ENCODE results near the gene TM4SF20.

The TM4SF20 gene, protein sequence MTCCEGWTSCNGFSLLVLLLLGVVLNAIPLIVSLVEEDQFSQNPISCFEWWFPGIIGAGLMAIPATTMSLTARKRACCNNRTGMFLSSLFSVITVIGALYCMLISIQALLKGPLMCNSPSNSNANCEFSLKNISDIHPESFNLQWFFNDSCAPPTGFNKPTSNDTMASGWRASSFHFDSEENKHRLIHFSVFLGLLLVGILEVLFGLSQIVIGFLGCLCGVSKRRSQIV

DNA sequence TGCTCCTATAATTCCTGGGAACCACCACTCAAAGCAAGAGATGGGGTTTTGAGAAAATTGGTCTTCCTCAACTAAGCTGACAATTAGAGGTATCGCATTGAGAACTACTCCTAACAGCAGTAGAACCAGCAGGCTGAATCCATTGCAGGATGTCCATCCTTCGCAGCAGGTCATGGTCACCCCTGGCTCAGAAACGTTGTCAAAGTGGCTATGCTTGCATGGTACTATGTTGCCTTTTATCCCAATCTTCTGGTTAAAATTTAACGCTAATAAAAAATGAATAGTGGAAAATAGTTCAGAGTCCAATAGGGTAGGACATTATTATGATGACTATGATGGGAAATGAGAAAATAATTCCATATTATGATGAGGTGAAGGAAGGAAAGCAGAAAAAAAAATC lies at the start of gene TM4SF20:
TM4SF20 (minus strand) TSS at position 212 of the 400 bp plus-strand sequence; CDS start at position 174, 38 bp downstream.
- no peak for DNase-seq

DNA sequence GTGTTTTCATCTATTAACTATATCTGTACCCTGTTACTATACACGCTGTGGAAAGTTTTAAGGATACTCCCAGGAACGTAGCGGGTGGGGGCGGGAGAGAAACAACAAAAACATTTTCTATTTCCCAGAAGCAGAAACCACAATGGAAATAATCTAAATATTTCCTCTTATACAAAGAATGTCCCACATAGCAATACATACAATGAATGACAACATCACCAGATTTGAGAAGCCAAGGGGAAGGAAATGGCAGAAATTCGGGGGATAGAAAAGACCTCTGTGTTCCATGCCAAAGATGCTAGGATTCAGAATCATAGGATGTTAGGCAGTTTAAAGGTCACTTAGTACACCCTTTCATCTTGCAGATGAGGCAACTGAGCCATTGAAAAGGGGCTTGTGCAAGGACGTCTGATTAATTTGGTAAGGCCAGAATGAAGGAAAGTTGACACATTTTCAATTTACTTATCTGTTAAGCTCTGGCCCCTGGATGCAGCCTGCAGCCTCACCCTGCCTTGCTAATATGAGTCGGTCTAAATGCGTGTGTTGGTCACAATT lies 49.7 kb upstream of the TM4SF20 start:
- DNase-seq, result peak in 1 of 3 donors; percentile 9

DNA sequence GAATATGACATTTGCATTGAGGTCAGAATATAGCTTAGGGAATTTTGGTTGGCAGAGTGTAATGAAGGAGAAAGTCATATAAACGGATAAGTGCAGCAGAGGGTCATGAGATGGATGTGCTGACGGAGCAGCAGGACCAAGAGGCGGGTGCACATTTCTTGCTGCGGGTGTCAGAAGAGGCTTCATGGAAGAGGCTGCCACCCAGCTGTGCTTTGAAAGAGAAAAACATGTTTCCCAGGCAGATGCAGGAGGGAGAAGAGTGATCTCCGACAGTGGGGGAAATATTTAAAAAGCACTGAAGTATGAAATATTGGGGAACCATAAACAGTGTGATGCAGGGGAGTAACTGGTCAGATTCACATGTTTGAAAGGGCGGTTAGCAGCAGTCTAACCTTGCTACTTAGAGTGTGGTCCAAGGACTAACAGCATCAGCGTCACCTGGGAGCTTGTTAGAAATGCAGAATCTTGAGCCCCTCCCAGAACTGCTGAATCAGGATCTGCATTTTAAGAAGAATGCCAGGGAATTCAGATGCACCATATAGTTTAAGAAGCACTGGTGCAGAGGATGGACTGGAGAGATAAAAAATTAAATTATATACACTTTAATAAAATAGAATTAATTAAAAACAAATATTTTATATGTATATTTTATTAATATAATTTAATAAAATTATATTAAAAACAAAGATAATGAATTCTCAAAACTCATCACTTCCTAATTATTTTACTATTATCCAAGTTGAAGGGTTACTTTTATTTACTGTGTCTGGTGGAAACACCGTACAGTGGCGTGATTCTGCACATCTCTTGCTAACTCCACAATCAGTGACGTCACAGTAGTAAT lies 44.8 kb upstream of the TM4SF20 start:
- DNase-seq, result no peak

DNA sequence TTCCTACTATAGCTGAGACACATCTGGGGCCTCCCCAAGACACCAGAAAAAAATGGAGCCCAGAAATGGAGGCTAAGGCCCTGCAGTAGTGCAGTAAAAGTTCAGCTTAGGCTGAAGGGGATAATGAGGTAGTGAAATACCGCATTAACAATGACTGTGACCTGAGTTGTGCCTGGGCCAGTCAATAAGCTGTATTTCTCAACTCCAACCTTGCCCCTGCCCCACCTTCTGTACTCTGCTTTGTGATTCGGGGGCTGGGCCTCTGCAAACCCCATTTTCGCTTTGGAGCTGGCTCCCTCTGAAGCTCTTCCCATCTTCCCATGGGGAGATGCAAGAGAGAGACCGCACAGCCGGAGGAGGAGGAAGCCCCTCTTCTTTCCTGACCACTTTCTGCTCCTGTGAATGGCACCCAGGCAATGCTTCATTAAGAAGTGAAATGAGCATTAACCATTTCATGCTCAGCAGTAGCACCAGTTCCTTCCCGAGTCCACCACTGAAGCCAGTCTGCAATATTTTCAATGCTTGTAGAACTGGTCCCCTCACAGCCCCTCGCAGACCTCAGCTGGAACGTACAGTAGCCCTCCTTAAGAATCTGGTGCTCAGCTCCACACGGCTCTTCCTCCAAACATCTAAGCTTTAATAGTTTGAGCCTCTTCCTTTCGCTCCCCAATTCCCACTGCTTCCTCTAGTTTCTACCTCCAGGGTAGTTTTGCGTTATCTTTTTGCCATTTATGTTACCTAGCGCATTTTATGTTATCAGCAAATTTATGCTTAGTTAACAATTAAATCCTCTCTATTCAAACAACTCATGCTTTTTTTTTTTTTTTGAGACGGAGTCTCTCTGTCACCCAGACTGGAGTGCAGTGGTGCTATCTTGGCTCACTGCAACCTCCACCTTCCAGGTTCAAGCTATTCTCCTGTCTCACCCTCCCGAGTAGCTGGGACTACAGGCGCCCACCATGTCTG lies 41.3 kb upstream of the TM4SF20 start:
- DNase-seq, result no peak

DNA sequence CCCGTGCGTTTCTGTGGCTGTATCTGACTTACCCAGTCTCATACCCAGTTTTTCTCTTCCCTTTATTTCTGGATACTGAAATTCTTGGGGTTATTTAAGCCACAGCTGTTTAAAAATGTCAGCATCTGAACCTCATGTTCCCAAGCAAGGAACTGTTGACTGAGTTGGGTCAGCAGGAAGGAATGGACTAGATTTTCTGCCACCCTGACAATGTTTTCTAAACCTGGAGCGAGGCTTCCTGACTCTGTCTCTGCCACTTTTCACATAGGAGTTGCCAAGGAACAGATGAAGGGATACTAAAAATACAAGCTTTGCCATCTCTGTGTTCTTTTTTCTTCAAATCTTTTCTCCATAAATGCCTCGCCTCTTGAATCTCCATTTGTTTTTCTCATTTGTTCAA lies 37.6 kb upstream of the TM4SF20 start:
- DNase-seq, result no peak

DNA sequence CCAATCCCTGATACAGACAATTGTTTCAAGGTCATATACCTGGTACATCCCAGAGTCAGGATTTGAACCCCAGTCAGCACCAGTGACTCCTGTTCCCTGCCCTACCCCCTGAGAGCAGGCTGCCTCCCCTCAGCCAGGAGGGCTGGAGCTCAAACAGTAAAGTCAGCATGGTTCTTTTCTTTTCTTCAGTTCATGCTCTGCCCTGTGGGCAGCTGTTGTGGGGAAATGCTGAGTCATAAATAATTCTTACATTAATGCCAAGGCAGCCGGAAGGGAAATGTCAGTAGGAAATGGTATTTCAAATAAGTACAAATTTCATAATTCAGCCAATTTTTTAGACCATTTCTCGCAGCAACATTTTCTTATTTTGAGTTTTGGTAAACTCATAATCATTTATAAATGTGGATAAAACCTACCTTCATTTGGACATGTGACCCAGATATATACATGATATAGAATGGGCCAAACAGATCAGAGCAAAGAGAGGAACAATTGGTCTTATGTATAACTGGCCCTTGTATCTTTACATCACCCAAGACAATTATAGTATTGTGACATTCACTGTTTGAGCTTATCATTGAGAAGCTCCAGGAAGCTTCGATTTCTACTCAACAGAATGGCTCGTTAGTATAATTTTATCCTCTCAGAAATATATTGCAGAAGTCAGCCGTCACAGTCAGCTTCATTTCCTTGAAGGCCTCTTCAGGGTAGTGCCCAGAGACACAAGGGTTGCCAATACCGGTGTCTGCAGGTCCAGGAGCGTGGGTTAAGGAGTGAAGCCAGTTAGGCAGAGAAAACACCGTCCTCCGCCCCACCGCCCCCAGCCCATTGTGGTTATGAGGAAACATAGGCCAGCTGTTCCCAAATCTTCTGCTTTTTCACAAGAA lies 36.7 kb upstream of the TM4SF20 start:
- DNase-seq, result peak; percentile 86 to 90 (median 90)

DNA sequence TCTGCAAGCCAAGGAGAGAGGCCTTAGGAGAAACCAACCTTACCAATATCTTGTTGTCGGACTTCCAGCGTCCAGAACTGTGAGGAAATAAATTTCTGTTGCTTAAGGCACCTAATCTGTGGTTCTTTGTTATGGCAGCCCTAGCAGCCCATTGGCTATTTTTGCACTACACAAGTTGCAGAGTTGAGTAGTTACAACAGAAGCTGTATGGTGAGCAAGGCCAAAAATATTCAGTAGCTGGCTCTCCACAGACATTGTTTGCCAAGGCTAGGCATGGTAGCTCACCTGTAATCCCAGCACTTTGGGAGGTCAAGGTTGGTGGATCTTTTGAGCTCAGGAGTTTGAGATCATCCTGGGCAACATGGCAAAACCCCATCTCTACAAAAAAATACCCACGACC lies 35.7 kb upstream of the TM4SF20 start:
- DNase-seq, result no peak

DNA sequence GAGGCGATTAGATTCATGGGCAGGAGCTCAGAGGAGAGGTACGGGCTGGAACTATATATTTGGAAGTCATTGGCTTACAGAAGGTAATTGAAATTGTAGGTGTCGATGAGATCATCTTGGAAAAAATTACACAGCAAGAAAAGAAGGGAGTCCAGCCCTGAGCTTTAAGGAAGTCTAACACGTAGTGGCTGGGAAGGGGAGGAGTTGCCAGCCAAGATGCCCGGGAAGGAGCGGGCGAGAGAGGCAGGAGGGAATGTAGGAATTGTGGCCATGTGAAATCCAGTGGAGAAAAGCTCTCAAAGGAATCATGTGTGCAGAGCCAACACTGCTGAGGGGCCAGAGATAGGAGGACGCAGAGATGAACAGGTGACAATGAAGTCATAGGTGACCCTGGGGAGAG lies 34.3 kb upstream of the TM4SF20 start:
- DNase-seq, result peak in 1 of 3 donors; percentile 22

DNA sequence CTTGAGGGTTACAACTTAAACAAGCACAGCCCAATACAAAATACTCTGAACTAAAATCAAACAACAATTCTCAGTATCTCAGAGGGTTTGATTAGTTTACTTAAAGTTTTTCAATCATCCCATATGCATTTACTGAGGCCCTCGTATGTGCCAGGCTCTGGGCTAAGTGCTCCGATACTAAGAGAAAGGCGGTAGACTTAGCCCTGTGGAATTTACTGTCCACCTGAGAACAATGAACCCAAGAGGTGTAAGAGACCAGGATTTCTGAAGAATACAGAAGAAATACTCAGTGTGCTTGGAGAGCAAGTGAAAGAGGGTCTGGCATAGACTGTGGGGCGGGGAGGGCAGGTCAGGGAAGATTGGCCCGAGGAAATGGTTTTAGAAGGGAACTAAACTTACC lies 33.8 kb upstream of the TM4SF20 start:
- DNase-seq, result no peak

DNA sequence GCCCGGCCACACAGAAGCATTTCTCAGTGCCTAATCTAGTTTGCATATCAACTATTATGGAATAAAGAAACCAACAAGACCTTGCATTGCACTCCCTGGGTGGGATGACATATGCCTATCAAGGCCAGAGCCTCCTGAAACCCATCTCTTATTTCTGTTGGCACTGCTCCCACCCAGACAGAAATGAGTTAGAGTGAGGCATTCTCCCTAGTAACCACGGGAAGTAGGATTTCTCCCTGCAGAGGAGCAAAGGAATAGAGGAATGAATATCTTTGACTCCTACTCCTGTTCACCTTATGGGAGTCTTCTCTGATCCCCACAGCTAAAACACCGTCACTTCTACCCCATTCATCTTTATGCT lies 32.9 kb upstream of the TM4SF20 start:
- no peak for DNase-seq

DNA sequence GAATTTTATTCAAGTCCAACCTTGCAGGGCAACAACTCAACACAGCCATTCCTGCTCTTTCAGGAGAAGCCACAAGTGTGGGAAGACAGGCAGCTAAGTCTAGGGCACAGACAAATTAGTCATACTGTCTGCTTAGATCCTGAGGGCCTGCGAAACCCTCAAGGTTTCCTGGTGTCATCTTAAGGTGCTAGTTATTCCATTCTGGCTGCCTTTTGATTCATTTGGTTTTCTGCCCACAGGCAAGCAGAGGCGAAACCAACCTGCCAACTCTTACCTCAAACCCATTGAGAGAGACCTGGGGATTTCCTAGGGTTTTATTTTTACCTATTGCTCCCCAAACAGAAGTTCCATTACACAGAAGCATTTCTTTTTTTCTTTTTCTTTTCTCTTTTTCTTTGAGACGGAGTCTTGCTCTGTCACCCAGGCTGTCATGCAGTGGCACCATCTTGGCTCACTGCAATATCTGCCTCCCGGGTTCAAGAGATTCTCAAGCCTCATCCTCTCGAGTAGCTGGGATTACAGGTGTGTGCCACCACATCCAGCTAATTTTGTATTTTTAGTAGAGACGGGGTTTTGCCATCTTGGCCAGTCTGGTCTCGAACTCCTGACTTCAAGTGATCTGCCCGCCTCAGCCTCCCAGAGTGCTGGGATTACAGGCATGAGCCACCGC lies 32.3 kb upstream of the TM4SF20 start:
- DNase-seq, result peak; percentile 51 to 60 (median 59)

DNA sequence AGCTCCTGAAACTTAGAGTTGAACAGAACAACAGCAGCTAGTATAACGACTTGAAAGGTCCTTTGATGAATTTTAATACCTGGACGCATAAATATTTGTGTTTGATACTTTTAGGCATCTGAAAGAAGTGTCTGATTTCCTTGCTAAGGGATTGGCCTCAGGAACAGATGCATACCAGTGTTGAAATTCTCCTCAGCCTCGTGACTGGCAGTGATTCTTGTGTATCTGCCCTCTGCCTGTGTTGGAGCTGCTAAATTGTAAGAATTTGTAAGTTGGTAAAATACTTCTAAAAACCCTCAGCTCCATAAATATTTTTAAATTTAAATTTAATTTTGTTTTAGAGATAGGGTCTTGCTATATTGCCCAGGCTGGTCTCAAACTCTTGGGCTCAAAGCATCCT lies 31.1 kb upstream of the TM4SF20 start:
- no peak for DNase-seq

DNA sequence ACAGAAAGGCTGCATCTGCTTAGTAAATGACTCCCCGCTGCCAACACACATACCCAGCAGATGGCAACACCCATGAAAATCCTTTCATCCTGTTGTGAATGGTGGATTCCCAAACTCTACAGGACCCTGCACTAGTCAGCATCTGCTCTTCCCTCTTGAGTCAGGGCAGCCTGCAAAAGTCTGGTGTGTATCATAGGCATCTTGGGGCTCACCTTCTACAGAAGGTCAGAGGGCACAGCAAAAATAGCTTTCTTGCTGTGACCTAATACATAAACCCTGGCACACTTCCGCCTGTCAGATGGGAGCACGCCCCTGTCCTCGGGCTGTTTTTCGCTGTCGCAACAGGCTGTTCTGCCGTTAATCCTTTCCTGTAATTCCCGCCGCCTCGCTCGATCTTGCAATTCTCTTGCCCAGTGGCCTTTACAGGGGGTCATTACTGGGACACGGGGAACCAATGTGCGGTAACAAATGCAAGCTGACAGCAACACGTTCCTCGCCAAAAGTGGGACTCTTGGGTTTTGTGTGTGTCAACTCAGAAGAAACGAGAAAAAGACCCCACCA lies 28.6 kb upstream of the TM4SF20 start:
- DNase-seq, result peak; percentile 83 to 94 (median 90)

DNA sequence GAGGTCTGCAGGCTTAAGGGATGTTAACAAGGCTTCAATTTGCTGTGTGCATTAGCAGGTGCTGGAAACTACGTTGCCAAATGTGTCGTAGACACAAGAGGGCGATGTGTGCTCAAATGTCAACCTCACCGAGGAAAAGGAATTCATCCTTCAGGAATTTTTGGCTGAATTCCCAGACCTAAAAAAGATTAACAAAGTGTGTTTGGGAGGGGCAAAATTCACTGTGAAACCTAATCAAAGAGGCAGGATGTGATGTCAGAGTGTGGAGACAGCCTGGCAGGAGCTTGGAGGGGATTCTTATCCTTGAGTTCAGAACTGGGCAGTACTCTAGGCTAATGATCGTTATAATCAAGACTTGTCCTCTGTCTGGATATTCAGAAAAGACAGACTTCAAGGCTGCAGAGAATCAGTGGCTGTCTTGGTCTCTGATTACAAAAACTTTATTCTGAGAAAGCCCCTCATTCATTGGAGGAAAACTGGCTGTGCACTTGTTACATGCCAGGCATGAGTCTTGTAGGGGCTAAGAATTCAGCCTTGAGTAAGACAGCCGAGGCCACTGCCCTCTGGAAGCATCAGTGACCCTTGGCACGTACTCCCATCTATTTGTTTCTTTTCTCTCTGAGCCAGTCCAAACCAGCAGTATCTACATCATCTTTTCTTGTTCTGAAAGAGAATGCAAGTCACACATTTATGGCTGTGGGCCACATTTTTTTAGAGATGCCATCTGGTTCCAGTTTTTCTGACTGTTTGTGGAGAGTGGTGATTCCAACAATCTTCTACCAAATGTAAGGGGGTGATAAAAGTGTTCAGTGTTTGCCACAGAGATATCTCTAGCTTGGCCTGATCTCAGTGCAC lies 27.3 kb upstream of the TM4SF20 start:
- peak; percentile 47 to 53 (median 49) for DNase-seq

DNA sequence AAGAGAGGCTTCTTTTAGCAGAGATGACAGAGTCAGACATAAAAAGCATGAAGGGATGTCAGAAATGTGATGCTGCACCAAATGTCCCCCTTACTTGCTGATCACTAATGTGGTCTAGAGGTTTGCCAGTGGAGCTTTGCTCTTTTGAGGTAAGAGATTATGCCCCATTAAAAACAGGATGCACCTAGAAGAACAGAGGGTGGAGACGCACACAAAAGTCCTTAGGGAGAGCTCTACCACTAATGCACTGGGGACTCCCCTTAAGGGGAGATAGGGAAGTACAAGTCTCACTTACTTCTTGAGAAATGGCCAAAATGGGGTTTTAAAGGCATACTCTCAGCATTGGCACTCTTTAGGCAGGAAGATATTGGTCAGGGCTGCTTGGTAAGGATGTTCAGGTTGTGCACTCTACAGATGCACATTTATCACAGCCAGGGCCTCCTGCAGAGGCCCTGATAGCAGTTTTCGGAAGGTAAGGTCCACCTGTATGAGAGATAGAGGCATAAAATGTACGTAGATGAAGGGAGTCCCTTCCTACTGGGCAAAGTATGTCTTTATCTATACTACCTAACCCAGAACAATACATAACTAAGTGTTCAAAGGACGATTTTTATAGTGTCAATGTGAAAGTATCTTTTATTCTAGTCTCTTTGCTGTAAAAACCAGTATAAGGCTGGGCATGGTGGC lies 25.6 kb upstream of the TM4SF20 start:
- peak; percentile 61 to 75 (median 68) for DNase-seq

DNA sequence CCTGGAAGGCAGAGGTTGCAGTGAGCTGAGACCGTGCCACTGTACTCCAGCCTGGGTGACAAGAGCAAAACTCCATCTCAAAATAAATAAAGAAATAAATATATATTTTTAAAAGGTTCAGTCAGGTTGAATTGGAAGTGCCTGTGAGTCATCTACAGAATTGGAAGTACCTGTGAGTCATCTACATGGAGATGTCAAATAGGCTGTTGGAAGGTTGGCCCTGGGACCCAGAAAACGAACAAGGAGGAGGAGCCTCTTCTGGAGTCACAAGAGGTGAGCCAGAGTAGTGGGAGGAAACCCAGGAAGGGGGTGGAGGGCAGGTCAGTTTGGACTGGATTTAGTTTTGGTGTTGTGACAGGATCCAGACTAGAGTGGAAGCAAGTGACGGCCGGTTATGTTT lies 23.9 kb upstream of the TM4SF20 start:
- no peak for DNase-seq

DNA sequence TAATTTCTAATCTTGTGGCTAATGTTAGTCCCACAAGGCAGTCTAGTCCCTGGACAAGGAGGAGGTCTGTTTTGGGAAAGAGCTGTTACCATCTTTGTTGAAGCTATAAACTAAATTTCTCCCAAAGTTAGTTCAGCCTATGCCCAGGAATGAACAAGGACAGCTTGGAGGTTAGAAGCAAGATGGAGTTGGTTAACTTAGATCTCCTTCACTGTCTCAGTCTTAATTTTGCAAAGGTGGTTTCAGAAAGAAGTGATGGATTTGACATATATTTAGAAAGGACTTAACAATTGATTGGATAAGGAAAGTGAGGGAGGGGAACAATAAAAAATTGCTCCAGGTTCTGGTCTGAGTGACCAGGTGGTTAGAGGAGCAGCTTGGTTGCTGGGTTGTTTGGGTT lies 23.2 kb upstream of the TM4SF20 start:
- DNase-seq, result no peak

DNA sequence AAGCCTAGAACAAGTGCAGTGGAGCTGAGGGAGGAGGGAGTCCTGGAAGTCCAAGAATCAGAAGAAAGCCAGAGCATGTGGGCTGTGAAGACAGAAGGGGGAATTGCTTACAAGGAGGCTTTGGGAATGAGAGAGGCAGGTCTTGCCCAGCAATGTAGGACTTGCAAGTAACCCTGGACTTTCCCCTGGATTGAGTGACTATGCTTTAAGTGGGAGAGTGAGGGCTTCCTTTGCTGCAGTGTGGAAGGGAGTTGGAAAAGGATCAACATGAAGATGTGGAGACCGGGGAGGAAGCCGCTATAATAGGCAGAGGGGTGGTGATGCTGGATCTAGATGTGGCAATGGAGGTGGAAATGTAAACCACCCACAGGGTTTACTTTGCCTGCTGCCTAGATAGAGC lies 22.4 kb upstream of the TM4SF20 start:
- DNase-seq, result peak; percentile 39 to 63 (median 56)
